K562 treated with DMSO at 1 percent for 12 hours (cell line): ENCODE results near the gene UBE2H. TPM values are rescaled to one million over a fixed set of nuclear protein-coding genes. Genes with fewer than 3 reads are reported as not detected.

Source experiments
- total RNA-seq: library from RNA; unstranded; fragments of 300-600 nt; gene quantifications from 2 replicates; pipeline ENCODE4 v1.2.3, GENCODE V29; 2022; ENCODE audit not compliant: insufficient read depth

The UBE2H gene
- total RNA-seq: 25.5 and 68.7 TPM in 2 replicates

DNA sequence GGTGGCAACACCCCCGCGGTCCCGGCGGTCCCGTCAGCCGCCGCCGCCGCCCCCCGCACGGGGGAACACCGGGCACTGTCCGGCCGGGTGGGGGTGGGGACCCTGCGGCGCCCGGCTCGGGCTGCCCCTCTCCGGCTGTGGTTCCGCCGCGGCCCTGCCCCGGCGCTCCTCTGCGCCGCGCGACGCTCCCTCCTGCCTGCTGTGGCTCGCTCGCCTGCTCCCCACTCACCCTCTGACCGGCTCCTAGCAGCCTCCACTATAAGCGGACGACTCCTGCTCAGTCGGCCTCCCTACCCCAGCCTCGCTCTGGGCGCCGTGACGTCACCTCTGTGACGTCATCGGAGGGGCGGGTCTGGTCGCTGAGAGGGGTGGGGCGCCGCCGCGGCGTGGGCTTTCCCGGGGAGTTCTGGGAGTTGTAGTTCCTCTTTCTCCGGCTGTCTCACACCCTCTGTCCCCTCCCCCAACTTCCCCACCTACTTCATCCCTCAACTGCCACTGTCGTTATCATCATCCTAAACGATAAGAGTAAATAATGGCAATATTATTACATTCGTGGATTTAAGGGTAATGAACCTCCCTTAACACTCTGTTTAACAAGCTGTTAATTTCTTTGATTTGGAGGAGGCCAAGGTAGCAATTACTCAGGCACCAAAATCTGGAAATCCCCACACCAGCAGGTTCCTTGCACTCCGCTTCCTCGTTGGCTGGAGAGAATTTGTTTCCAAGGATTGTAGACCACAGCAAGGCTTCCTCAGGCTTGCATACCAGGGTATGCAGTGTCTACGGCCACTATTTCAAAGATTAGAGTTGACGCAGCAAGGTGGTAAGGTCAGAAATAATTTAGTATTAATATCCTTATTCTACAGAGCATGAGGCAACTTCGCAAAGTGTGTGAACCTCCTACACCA is at the start of gene UBE2H:
Gene UBE2H (minus strand): TSS at position 308 of the 908 bp plus-strand sequence. CDS start 405 bp downstream, outside the sequence.

Other genes with a start within 250 kb of the UBE2H start
- 34.9 and 48.7 TPM in 2 replicates for gene ZC3HC1, start 98.4 kb upstream of the UBE2H start, total RNA-seq
- 6.2 and 25.8 TPM in 2 replicates for gene KLHDC10, start 117.6 kb upstream of the UBE2H start, total RNA-seq